H7 (cell line): ENCODE data around the gene POLR2E. TPM values are rescaled to one million over a fixed set of nuclear protein-coding genes. Genes with fewer than 3 reads are reported as not detected.
"Not testable (repeated sequence)": the region's sequence is repeated elsewhere in the genome, so short reads cannot be mapped to it uniquely, and the experiment has no call there.

ENCODE experiments used
- DNase-seq: peaks from one replicate; pipeline ENCODE4 v3.0.0; 2012
- H3K27me3 ChIP-seq: 2 replicates; pipeline ENCODE4 v1.6.0; 2011; ENCODE audit warnings: mild to moderate bottlenecking, low read length; ENCODE audit not compliant: control insufficient read depth, insufficient read depth
- H3K36me3 ChIP-seq: replicated peaks from 2 replicates; pipeline ENCODE4 v1.5.1; 2011; ENCODE audit warnings: low read length; ENCODE audit not compliant: control insufficient read depth, insufficient read depth
- H3K4me3 ChIP-seq: 2 replicates; pipeline ENCODE4 v1.5.1; 2011; ENCODE audit warnings: low read depth, mild to moderate bottlenecking, control low read depth, low read length, moderate library complexity; ENCODE audit not compliant: insufficient read depth
- total RNA-seq: library from RNA; depleted of rRNA; stranded (reverse); fragments of >200 nt; shearing (Covaris generic); gene quantifications from 2 replicates; pipeline ENCODE4 v1.2.3, GENCODE V29; 2014

The POLR2E gene
- total RNA-seq, 1 experiment from 2014 or later = 283 TPM

DNA sequence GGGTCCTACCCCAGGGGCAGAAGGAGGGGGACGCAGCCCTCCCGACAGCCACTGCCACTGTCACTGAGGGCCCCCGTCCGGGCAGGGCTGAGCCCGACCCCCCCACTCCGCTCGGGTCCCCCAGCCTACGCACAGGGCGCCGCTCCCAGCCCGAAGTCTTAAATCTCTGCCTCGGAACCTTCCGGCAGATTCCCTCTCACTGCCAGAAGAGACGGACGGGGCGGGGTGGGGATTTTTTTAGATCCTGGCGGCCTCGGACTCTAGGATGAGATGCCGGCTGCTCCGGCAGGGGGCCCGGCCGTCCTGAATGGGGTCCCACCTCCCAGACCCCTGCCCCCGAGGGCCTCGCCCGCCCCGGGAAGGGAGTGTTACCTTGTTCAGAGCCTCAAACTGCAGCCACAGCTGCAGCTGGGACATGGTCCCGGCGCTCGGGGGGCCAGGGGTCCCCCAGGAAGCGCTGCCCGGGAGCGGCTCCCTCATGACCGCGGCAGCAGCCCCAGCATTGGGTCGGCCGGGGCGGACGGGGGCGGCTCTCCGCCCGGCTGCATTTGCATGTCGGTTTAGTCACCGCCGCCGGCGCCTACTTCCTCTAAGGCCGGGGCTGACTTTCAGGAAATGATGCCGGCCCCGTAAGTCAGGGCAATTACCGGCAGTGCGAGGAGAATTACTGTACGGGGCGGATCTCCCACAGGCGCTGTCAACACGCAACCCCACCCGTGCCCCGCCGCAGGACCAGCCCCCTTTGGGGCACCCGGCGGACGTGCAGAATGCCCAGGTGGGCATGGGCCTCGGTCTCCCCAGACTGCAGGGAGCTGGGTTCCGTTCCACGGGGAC, 36.8 kb upstream of the POLR2E start:
- Histone ChIP-seq H3K4me3 (peak overlapping the region; percentile 24), H3K27me3 (no peaks in the 10 kb centered on the region), H3K36me3 (no peaks in the 10 kb centered on the region)
- DNase-seq = peak; percentile 91

DNA sequence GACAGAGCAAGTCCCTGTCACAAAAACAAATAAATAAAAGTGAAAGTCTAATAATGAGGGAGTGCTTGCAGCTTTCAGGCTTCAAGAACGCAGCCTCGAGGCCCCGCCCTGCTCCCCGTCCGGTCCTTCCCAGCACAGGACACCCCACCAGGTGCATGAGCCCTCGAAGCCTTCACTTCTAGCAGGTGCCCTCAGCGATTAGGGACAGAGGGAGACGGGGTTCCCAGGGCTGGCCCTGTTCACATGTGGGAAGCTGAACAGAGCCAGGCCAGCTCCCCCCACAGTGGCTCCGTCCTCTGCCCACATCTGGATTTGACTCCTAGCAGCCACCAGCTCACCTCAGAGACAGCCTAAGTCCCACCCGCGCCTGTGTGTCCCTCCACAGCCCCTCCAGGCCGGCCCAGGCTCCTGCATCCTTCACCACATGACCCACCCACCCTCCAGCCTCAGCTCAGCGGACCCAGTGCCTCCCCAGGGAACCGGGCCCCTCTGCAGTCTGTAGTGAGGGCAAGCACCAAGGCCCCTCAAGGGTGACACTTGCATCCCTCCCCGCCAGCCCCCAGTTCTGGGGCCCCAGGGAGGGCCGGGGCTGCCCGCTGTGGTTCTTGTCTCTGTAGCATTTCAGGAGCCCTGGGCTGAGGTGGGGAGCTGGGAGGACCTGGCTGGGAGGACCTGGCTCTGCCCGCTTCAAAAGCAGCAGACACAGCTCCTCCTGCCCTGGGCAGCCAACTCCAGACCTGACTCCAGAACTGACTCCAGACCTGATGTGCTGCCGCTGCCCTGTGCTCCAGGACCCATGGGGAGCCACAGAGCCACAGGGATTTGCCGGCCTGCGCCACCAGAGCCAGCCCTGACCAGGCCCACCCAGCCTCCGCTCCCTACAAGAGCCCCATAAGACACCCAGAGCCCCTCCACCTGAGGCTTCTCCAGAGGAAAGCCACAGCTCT, 35.9 kb upstream of the POLR2E start:
- no peak for DNase-seq
- H3K27me3 ChIP-seq = no peaks in the 10 kb centered on the region

DNA sequence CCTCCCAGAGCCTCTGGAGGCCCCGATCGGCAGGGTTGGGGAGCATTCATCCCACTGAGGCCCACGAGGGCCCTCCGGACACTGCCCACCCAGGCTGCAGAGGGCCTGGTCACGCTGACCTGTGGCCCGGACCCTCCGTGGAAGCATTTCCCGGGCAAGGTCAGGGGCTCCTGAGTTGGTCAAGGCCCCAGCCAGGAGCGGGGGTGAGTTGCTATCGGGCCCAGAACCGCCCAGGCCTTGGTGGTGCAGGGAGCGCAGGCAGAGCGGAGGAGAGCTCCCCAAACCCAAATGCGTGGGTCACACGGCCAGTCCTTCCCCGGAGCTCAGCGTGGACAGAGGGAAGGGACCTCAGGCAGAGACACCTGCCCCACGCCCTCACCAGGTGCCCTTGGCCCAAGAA, 34.4 kb upstream of the POLR2E start:
- Histone ChIP-seq H3K36me3 (no peaks in the 10 kb centered on the region; the same call in 1 of the 2 replicates), H3K27me3 (no peaks in the 10 kb centered on the region), H3K4me3 (no peak overlapping the region)
- no peak for DNase-seq

More for the DNA sequence above, 35.9 kb upstream of the POLR2E start:
- no peak overlapping the region for H3K4me3 ChIP-seq
- no peaks in the 10 kb centered on the region for H3K36me3 ChIP-seq

DNA sequence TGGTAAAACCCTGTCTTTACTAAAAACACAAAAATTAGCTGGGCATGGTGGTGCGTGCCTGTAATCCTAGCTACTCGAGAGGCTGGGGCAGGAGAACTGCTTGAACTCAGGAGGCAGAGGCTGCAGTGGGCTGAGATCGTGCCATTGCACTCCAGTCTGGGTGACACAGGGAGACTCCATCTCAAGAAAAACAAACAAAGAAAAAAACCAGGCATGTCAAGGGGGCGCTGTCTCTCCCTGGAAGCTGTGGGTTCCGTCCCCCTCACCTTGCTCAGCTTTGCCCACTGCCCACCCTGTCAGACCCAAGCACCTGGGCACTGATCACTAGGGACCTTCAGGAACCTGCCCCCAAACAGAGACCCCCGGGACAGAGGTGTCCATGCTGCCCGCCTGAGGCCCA, 33.9 kb upstream of the POLR2E start:
- not testable (repeated sequence) for DNase-seq, H3K27me3 ChIP-seq, H3K36me3 ChIP-seq, H3K4me3 ChIP-seq

DNA sequence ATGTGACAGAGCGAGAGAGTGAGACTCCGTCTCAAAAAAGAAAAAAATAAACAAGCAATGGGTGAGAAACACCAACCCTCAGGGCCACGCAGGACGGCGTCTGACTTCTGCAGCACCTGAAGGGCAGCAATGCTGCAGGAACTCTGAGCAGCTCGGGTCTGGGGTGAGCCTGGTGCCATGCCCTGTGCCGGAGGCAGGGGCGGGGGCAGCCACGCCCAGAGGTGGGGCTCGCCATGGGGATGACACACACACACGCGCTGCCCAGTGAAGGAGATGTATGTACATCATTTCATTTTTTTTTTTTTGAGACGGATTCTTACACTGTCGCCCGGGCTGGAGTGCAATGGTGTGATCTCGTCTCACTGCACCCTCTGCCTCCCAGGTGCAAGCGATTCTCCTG, 32.9 kb upstream of the POLR2E start:
- no peaks in the 10 kb centered on the region for H3K27me3 ChIP-seq
- no peaks in the 10 kb centered on the region; the same call in 1 of the 2 replicates for H3K36me3 ChIP-seq
- no peak for DNase-seq
- no peak overlapping the region for H3K4me3 ChIP-seq

DNA sequence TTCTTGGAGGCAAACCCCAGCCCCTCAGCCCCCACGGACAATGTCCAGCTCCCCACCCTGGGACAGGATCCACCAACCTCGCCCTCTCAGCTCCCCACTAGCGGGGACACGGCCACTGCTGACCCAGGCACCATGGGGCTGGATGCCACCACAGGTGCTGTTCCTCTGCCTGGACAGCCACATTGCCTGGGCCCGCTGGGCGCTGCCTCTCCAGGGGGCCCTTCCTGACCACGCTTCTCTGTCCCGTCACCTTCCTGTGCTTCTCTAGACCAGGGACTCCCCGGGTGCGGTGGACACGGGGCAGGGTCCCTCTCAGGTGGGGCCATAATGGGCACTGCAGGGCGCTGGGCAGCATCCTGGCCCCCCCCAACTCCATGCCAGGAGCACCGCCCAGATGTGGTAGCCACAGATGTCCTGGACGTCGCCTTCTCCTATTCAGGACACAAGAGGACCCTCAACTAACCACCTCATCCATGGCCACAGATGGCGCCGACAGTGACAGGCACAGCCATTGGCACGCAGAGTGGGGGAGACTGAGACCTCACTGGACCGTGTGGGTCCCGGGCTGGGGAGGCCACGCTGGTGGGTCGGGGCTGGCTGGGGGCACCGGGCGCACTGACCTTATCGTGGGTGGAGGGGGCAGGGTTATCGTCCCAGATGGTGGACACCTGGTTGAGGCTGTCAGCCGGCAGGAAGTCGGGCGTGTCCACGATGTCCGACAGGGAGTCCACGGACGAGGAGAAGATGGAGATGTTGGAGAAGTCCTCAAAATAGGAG, 32.0 kb upstream of the POLR2E start:
- Histone ChIP-seq H3K27me3 (no peaks in the 10 kb centered on the region), H3K36me3 (peaks cover under 1% of the 10 kb centered on the region; the same call in 1 of the 2 replicates), H3K4me3 (no peak overlapping the region)
- no peak for DNase-seq

DNA sequence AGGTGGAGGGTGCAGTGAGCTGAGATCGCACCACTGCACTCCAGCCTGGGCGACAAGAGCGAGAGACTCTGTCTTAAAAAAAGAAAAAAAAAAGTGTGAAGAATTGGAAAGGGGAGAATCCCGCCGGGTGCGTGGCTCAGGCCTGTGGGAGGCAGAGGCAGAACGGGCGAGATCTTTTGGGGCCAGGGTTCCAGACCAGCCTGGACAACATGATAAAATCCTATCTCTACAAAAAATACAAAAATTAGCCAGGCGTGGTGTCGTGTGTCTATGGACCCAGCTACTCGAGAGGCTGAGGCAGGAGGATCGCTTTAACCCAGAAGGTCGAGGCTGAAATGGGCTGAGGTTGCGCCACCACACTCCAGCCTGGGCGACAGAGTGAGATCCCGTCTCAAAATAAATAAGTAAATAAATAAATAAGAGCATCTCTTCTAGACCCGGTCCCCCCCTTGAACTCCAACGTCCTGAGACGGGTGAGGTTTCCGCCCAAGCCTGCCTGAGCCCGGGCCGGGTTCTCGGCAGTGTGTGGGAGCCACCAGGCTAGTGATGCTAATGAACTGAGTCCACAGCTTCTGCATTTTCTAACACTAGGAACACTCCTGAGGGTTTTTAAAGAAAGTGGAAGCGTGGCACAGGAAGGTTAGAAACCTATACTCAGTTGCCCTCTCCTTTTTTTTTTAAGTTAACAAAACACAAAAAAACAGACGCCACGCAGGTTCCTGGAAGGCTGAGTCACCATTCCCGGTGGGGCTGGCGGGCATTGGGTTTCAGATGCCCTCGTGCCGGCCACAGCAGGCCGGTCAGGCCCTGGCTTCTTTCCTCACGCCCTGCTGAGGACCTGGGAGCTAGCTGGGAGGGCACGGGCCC, 30.7 kb upstream of the POLR2E start:
- H3K4me3 ChIP-seq = no peak overlapping the region
- DNase-seq = no peak
- no peaks in the 10 kb centered on the region for H3K27me3 ChIP-seq
- peaks cover 6% of the 10 kb centered on the region for H3K36me3 ChIP-seq

DNA sequence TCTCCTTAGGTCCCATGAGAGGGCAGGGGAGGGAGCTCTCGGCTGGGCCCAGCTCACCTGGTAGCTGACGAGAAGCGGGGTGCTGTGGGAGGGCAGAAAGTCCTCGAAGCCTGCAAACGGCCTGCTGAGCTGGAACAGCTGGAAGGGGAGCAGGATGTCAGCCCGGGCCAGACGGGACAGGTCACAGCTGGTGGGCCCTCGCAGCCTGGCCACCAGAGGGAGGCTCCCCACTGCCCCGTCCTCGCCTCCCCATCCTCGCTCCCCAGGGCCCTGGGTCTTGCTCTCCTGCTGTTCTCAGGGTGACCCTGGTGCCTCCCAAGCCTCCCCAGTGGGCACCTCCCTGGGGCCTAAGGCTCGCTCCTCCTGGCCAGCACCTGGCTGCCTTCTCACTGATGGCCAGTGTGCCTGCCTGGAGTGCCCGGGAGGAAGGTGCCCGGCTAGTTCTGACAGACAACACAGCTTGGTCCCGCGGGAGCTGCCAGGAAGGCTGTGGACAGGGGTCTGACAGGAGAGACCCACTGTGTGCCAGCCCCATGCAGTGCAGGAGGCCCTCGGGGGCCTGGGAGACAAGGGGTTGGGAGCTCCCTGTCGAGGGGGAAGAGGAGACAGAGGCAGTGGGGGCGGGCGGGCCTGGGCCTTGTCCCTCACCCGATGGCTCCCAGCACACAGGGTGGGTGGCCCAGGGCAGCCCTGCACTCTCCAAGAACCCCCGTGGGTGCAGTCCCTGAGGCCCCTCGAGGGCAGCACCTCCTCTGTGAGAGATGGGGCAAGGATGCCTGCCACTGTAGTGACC, 28.9 kb upstream of the POLR2E start:
- no peak for DNase-seq
- H3K27me3 ChIP-seq = no peaks in the 10 kb centered on the region
- H3K36me3 ChIP-seq = peaks cover 6% of the 10 kb centered on the region
- no peak overlapping the region for H3K4me3 ChIP-seq

DNA sequence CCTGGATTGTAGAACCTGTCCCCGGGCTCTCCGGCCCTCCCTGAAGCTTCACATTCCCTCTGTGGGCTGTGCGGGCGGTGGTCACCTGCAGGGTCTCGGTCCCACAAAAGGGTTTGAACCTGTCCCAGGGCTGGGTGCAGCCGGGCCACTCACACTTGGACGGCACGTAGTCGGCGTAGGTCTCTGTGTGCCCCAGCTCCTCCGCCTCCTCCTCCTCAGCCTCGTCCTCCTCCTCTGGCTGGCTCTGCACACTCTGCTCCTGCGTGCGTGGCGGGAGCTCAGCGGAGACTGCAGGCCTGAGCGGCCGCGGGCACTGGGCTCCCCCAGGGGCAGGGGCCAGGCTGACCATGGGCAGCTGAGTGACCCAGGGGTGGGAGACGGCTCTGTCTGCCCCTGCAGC, 28.2 kb upstream of the POLR2E start:
- no peak overlapping the region for H3K4me3 ChIP-seq
- DNase-seq = no peak
- H3K36me3 ChIP-seq = peaks cover 6% of the 10 kb centered on the region
- H3K27me3 ChIP-seq = no peaks in the 10 kb centered on the region

DNA sequence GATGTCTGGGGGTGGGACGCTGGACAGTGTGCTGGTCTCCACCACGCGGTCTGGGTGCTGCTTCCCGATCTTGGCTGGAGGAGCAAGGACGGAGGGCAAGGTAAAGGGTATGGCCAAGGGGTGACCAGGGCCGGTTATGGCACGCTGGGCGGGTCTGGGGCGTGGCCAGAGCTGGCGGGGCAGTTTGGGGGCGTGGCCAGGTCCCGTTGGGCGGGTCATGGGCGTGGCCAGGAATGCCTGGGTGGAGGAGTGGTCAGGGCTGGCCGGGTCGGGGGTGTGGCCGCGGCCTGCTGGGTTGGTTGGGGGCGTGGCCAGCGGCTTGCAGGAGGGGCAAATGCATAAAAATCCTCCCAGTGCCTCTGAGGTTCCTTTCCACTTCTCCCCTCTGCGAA, 27.8 kb upstream of the POLR2E start:
- DNase-seq = peak; percentile 100
- Histone ChIP-seq H3K36me3 (peaks cover 6% of the 10 kb centered on the region), H3K27me3 (no peaks in the 10 kb centered on the region), H3K4me3 (no peak overlapping the region)

DNA sequence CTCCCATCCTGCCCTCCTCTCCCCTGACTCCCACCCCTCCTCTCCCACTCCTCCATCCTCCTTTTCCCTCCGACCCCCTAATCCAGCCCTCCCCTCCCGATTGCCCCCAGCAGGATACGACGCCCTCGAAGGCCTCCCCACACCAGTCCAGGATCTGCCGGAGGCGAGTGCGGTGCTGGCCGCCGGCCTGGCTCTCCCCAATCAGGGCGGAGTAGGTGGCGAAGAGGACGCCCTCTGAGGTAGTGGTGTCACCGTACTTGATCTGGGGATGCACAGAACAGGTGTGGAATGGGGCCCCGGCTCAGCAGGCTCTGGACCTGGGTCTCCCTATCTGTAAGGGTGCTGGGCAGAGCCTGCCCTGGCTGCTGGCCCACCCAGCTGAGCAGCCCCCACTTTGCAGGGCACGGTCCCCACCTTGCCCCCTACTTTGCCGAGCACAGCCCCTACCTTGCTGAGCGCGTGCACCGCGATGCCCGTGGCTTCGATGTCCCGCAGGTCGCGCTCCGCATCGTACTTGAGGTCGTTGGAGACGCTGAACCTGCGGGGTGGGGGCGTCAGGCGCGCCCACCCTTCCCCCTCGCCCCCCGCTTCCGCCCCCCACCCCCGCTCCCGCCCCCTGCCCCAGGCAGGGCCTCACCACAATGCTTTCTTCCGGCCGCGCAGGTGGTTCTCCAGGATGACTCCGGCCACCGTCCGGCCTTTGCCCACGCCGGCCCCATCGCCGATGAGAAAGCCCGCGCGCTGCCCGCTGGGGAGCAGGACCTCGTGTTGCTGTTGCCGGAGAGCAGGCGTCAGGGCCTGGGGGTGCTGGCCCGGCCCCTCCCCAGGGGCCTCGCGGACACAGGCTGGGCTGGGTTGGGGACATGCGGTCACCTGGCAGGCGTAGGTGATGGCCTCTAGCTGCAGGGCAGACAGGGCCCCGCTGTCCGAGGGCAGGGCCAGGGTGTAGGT, 27.1 kb upstream of the POLR2E start:
- no peaks in the 10 kb centered on the region for H3K27me3 ChIP-seq
- DNase-seq = no peak
- peaks cover 6% of the 10 kb centered on the region for H3K36me3 ChIP-seq
- no peak overlapping the region for H3K4me3 ChIP-seq

DNA sequence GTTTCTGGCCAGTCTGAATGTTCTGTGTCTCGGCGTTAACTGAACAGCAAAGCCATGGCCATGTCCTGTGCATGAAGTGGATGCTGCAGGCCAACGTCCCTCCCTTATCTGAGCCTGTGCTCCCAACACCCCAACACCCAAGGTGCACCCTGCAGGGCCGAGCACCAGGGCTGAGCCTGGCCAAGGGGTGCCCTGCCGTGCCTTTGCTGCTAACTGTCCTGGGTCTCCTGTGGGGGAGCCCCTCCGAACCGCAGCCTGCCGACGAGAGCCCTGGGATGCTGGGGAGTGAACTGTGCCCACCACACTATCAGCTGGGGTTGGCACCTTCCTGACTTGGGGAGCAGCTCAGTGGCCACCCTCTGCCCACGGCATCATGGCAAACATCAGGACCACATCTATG, 26.2 kb upstream of the POLR2E start:
- no peaks in the 10 kb centered on the region for H3K27me3 ChIP-seq
- peaks cover 6% of the 10 kb centered on the region for H3K36me3 ChIP-seq
- DNase-seq = no peak
- no peak overlapping the region for H3K4me3 ChIP-seq
